Measurements from ENCODE around the gene NOSIP. TPM values are rescaled to one million over a fixed set of nuclear protein-coding genes. Genes with fewer than 3 reads are reported as not detected.

The NOSIP gene
- total RNA-seq, 4 donors from 2014 or later, result 73.4 to 86.7 (median 80.9) TPM

- Histone ChIP-seq H3K4me3 (no peak overlapping the region), H3K9me3 (no peaks in the 10 kb centered on the region), H3K36me3 (peaks cover 0 to 41% (median 0%) of the 10 kb centered on the region in 3 donors), H3K27ac (peak overlapping the region; percentile 61 to 93 (median 80)), H3K27me3 (no peaks in the 10 kb centered on the region), H3K4me1 (peaks cover 0 to 66% (median 16%) of the 10 kb centered on the region in 4 donors)
- TF ChIP-seq POLR2A (IDR thresholded peaks at IDR 0.05) (no peak), CTCF (IDR thresholded peaks at IDR 0.05) (no peak)
- DNase-seq, result peak in 2 of 3 donors; percentile 39 to 77
Measured at GRCh38 chr19:49554701-49555181, 25.6 kb downstream of the NOSIP start.

- peaks cover 0 to 58% (median 13%) of the 10 kb centered on the region in 4 donors for H3K4me1 ChIP-seq
- no peaks in the 10 kb centered on the region for H3K9me3 ChIP-seq
- peak overlapping the region; percentile 61 to 93 (median 80) for H3K27ac ChIP-seq
- H3K27me3 ChIP-seq, result no peaks in the 10 kb centered on the region
- DNase-seq, result peak in 2 of 3 donors; percentile 67 to 84
- H3K4me3 ChIP-seq, result no peak overlapping the region
- peaks cover 0 to 31% (median 0%) of the 10 kb centered on the region in 3 donors for H3K36me3 ChIP-seq
- TF ChIP-seq POLR2A (IDR thresholded peaks at IDR 0.05) (peak in 1 of 2 donors; percentile 49), CTCF (IDR thresholded peaks at IDR 0.05) (peak in 3 of 6 experiments; percentile 9 to 29 (median 21))
Measured at GRCh38 chr19:49553451-49554271, 26.7 kb downstream of the NOSIP start.

GRCh38 chr19:49552749-49553148, 27.6 kb downstream of the NOSIP start:
- peaks cover 0 to 22% (median 0%) of the 10 kb centered on the region in 3 donors for H3K36me3 ChIP-seq
- no peak overlapping the region for H3K4me3 ChIP-seq
- DNase-seq, result no peak
- TF ChIP-seq POLR2A (IDR thresholded peaks at IDR 0.05) (no peak), CTCF (IDR thresholded peaks at IDR 0.05) (no peak)
- no peaks in the 10 kb centered on the region for H3K27me3 ChIP-seq
- H3K9me3 ChIP-seq, result no peaks in the 10 kb centered on the region
- peaks cover 0 to 63% (median 14%) of the 10 kb centered on the region in 4 donors for H3K4me1 ChIP-seq
- H3K27ac ChIP-seq, result peak overlapping the region; percentile 61 to 93 (median 80)

GRCh38 chr19:49551531-49551930, 28.8 kb downstream of the NOSIP start:
- peaks cover 0 to 10% (median 0%) of the 10 kb centered on the region in 3 donors for H3K36me3 ChIP-seq
- no peaks in the 10 kb centered on the region for H3K27me3 ChIP-seq
- no peak for TF ChIP-seq POLR2A (IDR thresholded peaks at IDR 0.05)
- no peak for TF ChIP-seq CTCF (IDR thresholded peaks at IDR 0.05)
- peak overlapping the region; percentile 29 to 93 (median 70) for H3K27ac ChIP-seq
- no peak for DNase-seq
- no peak overlapping the region for H3K4me3 ChIP-seq
- no peaks in the 10 kb centered on the region for H3K9me3 ChIP-seq
- H3K4me1 ChIP-seq, result peaks cover 0 to 66% (median 14%) of the 10 kb centered on the region in 4 donors

- Histone ChIP-seq H3K4me3 (no peak overlapping the region), H3K4me1 (peaks cover 0 to 43% (median 6%) of the 10 kb centered on the region in 4 donors), H3K27me3 (no peaks in the 10 kb centered on the region), H3K27ac (peak overlapping the region in 3 of 4 donors; percentile 1 to 80 (median 45)), H3K36me3 (no peaks in the 10 kb centered on the region), H3K9me3 (no peaks in the 10 kb centered on the region)
- TF ChIP-seq POLR2A (IDR thresholded peaks at IDR 0.05), result no peak
- no peak for TF ChIP-seq CTCF (IDR thresholded peaks at IDR 0.05)
- peak in 1 of 3 donors; percentile 70 for DNase-seq
Measured at GRCh38 chr19:49549045-49549444, 31.3 kb downstream of the NOSIP start.
